B cell (primary cell): ENCODE data around the gene SMOC1. TPM values are rescaled to one million over a fixed set of nuclear protein-coding genes. Genes with fewer than 3 reads are reported as not detected.

Experiments
- ATAC-seq: fragments of 200-7000 bp; cut with Tn5 transposase; one replicate; pipeline ENCODE4 v1.10.0; 2021; ENCODE audit warnings: low read depth, mild to moderate bottlenecking, moderate number of reproducible peaks, moderate library complexity
- CTCF ChIA-PET: fragments of 350-600 bp; sonication (Branson Sonifier 250); formaldehyde crosslinking; loops from one replicate; lab custom pipeline; 2021; ENCODE audit warnings: antibody characterized with exemption, inconsistent platforms; lab: Charles Lee
- POLR2A ChIA-PET: fragments of 350-600 bp; sonication (Branson Sonifier 250); formaldehyde crosslinking; loops from one replicate; lab custom pipeline; 2021; ENCODE audit warnings: antibody characterized with exemption; lab: Charles Lee
- DNase-seq: peaks from one replicate; pipeline ENCODE4 v3.0.0; 2013
- H2AFZ ChIP-seq: 2 replicates; pipeline ENCODE4 v1.6.1; 2012; ENCODE audit warnings: mild to moderate bottlenecking, low read depth, low read length; ENCODE audit not compliant: insufficient read depth, poor library complexity, severe bottlenecking
- H3K27ac ChIP-seq, 2 donors: 1 replicate in 1 of 2; 2 replicates in 1 of 2; pipeline ENCODE4 v1.5.1; 2012 to 2013; ENCODE audit warnings: low read length in 2 of 2, mild to moderate bottlenecking in 2 of 2, moderate library complexity in 1 of 2
- H3K27me3 ChIP-seq, 4 experiments: fragments of 200-600 bp in 1 of 4; sonication (generic) in 1 of 4; replicated peaks in 1 of 4; 1 replicate in 2 of 4; 2 replicates in 2 of 4; pipeline versions ENCODE4 v1.6.1 to v1.7.0; 2013 to 2016; ENCODE audit warnings: low read length in 3 of 4, mild to moderate bottlenecking in 2 of 4, mixed read lengths in 1 of 4, moderate library complexity in 1 of 4; ENCODE audit not compliant: insufficient read depth in 4 of 4, control insufficient read depth in 3 of 4; ENCODE audit errors: control extremely low read depth in 1 of 4
- H3K36me3 ChIP-seq, 2 experiments: replicated peaks in 1 of 2; 1 replicate in 1 of 2; 2 replicates in 1 of 2; pipeline versions ENCODE4 v1.6.1 to v1.7.1; 2013; ENCODE audit warnings: low read length in 1 of 2; ENCODE audit not compliant: insufficient read depth in 2 of 2, control insufficient read depth in 1 of 2; ENCODE audit errors: control extremely low read depth in 1 of 2, extremely low read depth in 1 of 2
- H3K4me1 ChIP-seq, 2 donors: fragments of 200-600 bp in 1 of 2; sonication (generic) in 1 of 2; 1 replicate in 1 of 2; 2 replicates in 1 of 2; pipeline versions ENCODE4 v1.5.1 to v1.6.1; 2013 to 2017; ENCODE audit warnings: low read length in 2 of 2; ENCODE audit not compliant: control insufficient read depth in 2 of 2, insufficient read depth in 2 of 2
- H3K4me2 ChIP-seq: replicated peaks from 2 replicates; pipeline ENCODE3; 2012; ENCODE audit warnings: mild to moderate bottlenecking, low read depth, low read length; ENCODE audit not compliant: poor library complexity, severe bottlenecking
- H3K4me3 ChIP-seq, 5 experiments: fragments of 200-600 bp in 1 of 5; sonication (generic) in 1 of 5; 1 replicate in 3 of 5; 2 replicates in 2 of 5; pipeline versions ENCODE4 v1.5.1 to v1.7.0; 2011 to 2016; ENCODE audit warnings: low read length in 4 of 5, mild to moderate bottlenecking in 4 of 5, low read depth in 2 of 5, control low read depth in 1 of 5, moderate library complexity in 1 of 5; ENCODE audit not compliant: insufficient read depth in 1 of 5; ENCODE audit errors: control extremely low read depth in 1 of 5, extremely low read depth in 1 of 5
- H3K79me2 ChIP-seq: fragments of 200-600 bp; sonication (generic); one replicate; pipeline ENCODE4 v1.6.0; 2016; ENCODE audit warnings: low read length; ENCODE audit not compliant: control insufficient read depth, insufficient read depth
- H3K9ac ChIP-seq: fragments of 200-600 bp; sonication (generic); 2 replicates; pipeline ENCODE4 v1.6.1; 2017; ENCODE audit warnings: mild to moderate bottlenecking, low read length, moderate library complexity
- H3K9me3 ChIP-seq, 3 donors: one replicate each; pipeline versions ENCODE4 v1.6.1 to v1.7.1; 2013; ENCODE audit warnings: low read length in 2 of 3; ENCODE audit not compliant: control insufficient read depth in 2 of 3, insufficient read depth in 1 of 3; ENCODE audit errors: control extremely low read depth in 1 of 3
- H4K20me1 ChIP-seq: 2 replicates; pipeline ENCODE4 v1.6.0; 2012; ENCODE audit warnings: mild to moderate bottlenecking, low read length; ENCODE audit not compliant: insufficient read depth, control insufficient read depth, poor library complexity, severe bottlenecking
- H3K27ac Mint-ChIP-seq: one replicate; pipeline ENCODE4 v1.8.0; 2021; ENCODE audit warnings: mixed read lengths
- H3K27me3 Mint-ChIP-seq: one replicate; pipeline ENCODE4 v1.8.0; 2021; ENCODE audit warnings: mixed read lengths
- H3K4me1 Mint-ChIP-seq: one replicate; pipeline ENCODE4 v1.8.0; 2021; ENCODE audit warnings: mixed read lengths
- H3K4me3 Mint-ChIP-seq: one replicate; pipeline ENCODE4 v1.8.0; 2021; ENCODE audit warnings: mixed read lengths
- H3K9me3 Mint-ChIP-seq: one replicate; pipeline ENCODE4 v1.8.0; 2022; ENCODE audit warnings: mixed read lengths; ENCODE audit not compliant: insufficient read depth
- EZH2 ChIP-seq: IDR thresholded peaks from 2 replicates; pipeline ENCODE4 v1.6.1; 2012; ENCODE audit warnings: borderline replicate concordance, low read depth, mild to moderate bottlenecking, moderate library complexity, low read length; ENCODE audit not compliant: insufficient read depth, poor library complexity, severe bottlenecking
- WGBS: methylation state at CpG from one replicate; pipeline ENCODE4 v1.1.5; 2013; ENCODE audit warnings: missing lambda C conversion rate; ENCODE audit not compliant: insufficient coverage; 5-methylcytosine and 5-hydroxymethylcytosine counted together
- intact Hi-C: fragments of 100-400 bp; cut with micrococcal nuclease; formaldehyde crosslinking; loops from one replicate; pipeline ENCODE4 v1.10.0; 2022
- polyA plus RNA-seq: library from polyadenylated mRNA; depleted of rRNA; stranded (reverse); fragments of >200 nt; gene quantifications from 2 replicates; pipeline ENCODE4 v1.2.3, GENCODE V29; 2012
- total RNA-seq, 2 donors: library from RNA; stranded (reverse); fragments of 120-200 nt in 1 of 2; gene quantifications; 1 replicate in 1 of 2; 2 replicates in 1 of 2; pipeline versions ENCODE4 v1.2.3 to v1.2.4, GENCODE V29; 2013 to 2022
- TF ChIP-seq, protein P1 (sequence below): fragments of 200-600 bp; IDR thresholded peaks from one replicate; pipeline ENCODE4 v1.8.0; 2022; ENCODE audit warnings: antibody characterized with exemption, mild to moderate bottlenecking

The SMOC1 gene
- total and polyA plus RNA-seq, 2 donors (not counting 1 experiment from before 2014, with no cell fraction given) = 0.04 to 0.84 TPM

DNA sequence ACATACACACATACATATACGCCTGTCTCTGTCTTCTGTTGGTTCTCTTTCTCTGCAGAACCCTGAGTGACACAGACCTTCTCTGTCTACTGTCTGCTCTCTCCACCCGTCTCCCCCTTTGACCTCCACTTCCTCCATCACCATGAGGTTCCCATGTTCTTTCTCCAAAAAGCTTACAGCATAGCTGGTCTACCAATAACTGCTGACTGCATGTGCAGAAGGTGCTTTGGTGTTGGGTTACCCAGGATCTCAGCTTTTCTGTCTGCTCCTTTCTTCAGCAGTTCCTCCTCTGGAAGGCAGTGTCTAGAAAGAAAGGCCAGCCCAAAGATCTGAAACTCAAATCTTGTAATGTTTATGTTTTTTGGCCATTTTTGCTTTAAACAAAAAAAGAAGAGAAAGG is 125.6 kb downstream of the SMOC1 start:
- no peak for TF ChIP-seq EZH2
- TF ChIP-seq, protein P1, sequence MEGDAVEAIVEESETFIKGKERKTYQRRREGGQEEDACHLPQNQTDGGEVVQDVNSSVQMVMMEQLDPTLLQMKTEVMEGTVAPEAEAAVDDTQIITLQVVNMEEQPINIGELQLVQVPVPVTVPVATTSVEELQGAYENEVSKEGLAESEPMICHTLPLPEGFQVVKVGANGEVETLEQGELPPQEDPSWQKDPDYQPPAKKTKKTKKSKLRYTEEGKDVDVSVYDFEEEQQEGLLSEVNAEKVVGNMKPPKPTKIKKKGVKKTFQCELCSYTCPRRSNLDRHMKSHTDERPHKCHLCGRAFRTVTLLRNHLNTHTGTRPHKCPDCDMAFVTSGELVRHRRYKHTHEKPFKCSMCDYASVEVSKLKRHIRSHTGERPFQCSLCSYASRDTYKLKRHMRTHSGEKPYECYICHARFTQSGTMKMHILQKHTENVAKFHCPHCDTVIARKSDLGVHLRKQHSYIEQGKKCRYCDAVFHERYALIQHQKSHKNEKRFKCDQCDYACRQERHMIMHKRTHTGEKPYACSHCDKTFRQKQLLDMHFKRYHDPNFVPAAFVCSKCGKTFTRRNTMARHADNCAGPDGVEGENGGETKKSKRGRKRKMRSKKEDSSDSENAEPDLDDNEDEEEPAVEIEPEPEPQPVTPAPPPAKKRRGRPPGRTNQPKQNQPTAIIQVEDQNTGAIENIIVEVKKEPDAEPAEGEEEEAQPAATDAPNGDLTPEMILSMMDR = no peak
- DNase-seq = no peak

DNA sequence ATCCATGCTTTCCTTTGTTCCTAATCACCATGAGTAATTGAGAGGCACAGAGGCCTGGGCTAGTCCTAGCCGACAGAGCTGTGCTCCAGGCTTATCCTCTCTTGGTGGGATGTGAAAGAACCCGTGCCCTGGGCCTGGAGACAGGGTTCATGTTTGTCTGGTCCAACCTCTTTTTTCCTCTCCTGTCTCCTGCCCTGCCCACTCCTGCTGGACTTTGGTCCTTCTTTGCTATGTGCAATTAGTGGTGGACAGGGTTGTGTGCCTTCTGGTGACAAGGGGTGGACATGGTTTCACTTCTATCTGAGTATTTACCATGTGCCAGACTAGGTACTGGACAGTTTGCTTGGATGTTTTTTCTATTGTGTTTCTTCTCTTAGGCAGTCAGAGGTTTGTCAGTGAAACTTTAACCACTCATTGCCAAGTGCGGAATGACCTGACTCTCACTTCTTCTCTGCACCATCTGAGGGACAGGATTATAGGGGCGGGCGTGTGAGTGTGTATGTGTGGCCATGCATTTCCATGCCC is 126.1 kb downstream of the SMOC1 start:
- Histone ChIP-seq H3K4me2 (no peak overlapping the region), H3K4me3 (no peak overlapping the region), H3K79me2 (no peaks in the 10 kb centered on the region), H3K27me3 (no peaks in the 10 kb centered on the region), H3K4me1 (peaks cover 0 to 9% of the 10 kb centered on the region in 2 donors), H4K20me1 (no peaks in the 10 kb centered on the region), H3K9ac (no peak overlapping the region), H2AFZ (no peak overlapping the region), H3K9me3 (no peaks in the 10 kb centered on the region), H3K27ac (no peak overlapping the region), H3K36me3 (no peaks in the 10 kb centered on the region)
- POLR2A ChIA-PET = no interaction called here
- CTCF ChIA-PET = no interaction called here
- 96% methylated on average over 3 of the region's 5 CpGs for WGBS
- Mint-ChIP-seq H3K9me3 (no peaks in the 10 kb centered on the region), H3K4me1 (peaks cover 11% of the 10 kb centered on the region), H3K4me3 (no peak overlapping the region), H3K27ac (no peak overlapping the region), H3K27me3 (no peaks in the 10 kb centered on the region)
- DNase-seq (no peak), ATAC-seq (no peak)
- TF ChIP-seq, protein P1 = no peak
- intact Hi-C loops = no loop called here

More for the DNA sequence above, 125.6 kb downstream of the SMOC1 start:
- no peaks in the 10 kb centered on the region for H3K36me3 ChIP-seq
- no peak overlapping the region for H3K4me3 Mint-ChIP-seq
- H3K9me3 ChIP-seq = no peaks in the 10 kb centered on the region
- H3K4me1 Mint-ChIP-seq = peaks cover 11% of the 10 kb centered on the region
- H3K27ac Mint-ChIP-seq = no peak overlapping the region
- 71% methylated on average over 2 of the region's 2 CpGs for WGBS
- peaks cover 0 to 9% of the 10 kb centered on the region in 2 donors for H3K4me1 ChIP-seq
- ChIA-PET POLR2A (no interaction called here), CTCF (no interaction called here)
- no peak for ATAC-seq
- H3K9ac ChIP-seq = no peak overlapping the region
- no peaks in the 10 kb centered on the region for H3K79me2 ChIP-seq
- no peak overlapping the region for H2AFZ ChIP-seq
- no peak overlapping the region for H3K4me3 ChIP-seq
- no peaks in the 10 kb centered on the region for H4K20me1 ChIP-seq
- no peak overlapping the region for H3K4me2 ChIP-seq
- no peaks in the 10 kb centered on the region for H3K27me3 ChIP-seq
- H3K27ac ChIP-seq = no peak overlapping the region
- H3K9me3 Mint-ChIP-seq = no peaks in the 10 kb centered on the region
- intact Hi-C loops = no loop called here
- no peaks in the 10 kb centered on the region for H3K27me3 Mint-ChIP-seq
